ENCODE results near the gene XYLT1. TPM values are rescaled to one million over a fixed set of nuclear protein-coding genes. Genes with fewer than 3 reads are reported as not detected.

XYLT1 gene
- total and polyA plus RNA-seq, 9 of the 15 experiments (the other 6 are each of a cell fraction or from before 2014, with no cell fraction given), result 0.03 to 0.09 (median 0.08) TPM; not detected in 6

GRCh38 chr16:17432901-17433576, 37.7 kb downstream of the XYLT1 start (continued):
- TF ChIP-seq, protein P1, sequence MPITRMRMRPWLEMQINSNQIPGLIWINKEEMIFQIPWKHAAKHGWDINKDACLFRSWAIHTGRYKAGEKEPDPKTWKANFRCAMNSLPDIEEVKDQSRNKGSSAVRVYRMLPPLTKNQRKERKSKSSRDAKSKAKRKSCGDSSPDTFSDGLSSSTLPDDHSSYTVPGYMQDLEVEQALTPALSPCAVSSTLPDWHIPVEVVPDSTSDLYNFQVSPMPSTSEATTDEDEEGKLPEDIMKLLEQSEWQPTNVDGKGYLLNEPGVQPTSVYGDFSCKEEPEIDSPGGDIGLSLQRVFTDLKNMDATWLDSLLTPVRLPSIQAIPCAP (CRISPR knock-in tag; IDR thresholded peaks at IDR 0.05; ENCODE audit: borderline replicate concordance), result no peak
- no peak for TF ChIP-seq FIP1L1 (IDR thresholded peaks at IDR 0.05; ENCODE audit: low read depth, low read length, poor library complexity, severe bottlenecking)

DNA sequence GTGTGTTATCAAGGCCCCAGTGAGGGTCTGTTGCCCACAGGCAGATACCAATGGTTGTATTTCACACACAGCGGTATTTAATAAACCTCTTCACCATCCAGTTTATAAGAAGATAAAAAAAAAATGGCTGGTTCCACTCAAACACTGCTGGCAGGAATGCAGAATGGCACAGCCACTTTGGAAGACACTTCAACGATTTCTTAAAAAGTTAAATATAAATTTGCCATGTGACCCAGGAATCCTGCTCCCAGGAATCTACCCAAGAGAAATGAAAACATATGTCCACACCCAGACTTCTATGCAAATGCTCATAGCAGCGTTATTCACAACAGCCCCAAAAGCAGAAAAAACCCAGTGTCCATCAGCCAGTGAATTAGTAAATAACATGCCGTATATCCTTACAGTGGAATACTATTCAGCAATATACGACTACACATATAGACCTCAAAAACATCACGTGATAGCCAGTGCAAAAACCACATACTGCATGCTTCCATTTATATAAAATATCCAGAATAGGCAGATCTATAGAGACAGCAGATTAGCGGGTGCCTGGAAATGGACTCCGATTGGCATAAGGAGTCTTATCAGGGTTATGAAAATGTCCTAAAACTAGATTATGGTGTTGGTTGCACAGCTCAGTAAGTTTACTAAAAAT, 38.7 kb downstream of the XYLT1 start:
- H3K4me3 ChIP-seq, result no peak overlapping the region
- H3K27me3 ChIP-seq (ENCODE audit: control insufficient read depth in 2 of 2, insufficient read depth in 2 of 2, low read length in 2 of 2), result peaks cover 13 to 45% of the 10 kb centered on the region in 2 experiments; a peak in 4 of 5 replicates
- CTCF ChIA-PET (ENCODE audit: low intra/inter-chr PET ratio), result no interaction called here
- no peaks in the 10 kb centered on the region for H3K79me2 ChIP-seq (ENCODE audit: control insufficient read depth, insufficient read depth, low read length)
- no peak for TF ChIP-seq DDX20 (tag; IDR thresholded peaks at IDR 0.05; ENCODE audit: low read depth)
- TF ChIP-seq TCFL5 (CRISPR knock-in tag; conservative IDR thresholded peaks at IDR 0.05), result no peak
- TF ChIP-seq TFE3 (CRISPR knock-in tag; IDR thresholded peaks at IDR 0.05), result peak; percentile 80
- TF ChIP-seq RBM22 (IDR thresholded peaks at IDR 0.05; ENCODE audit: low read depth, low read length, poor library complexity, severe bottlenecking), result no peak
- no peak for TF ChIP-seq ZNF707 (CRISPR knock-in tag; conservative IDR thresholded peaks at IDR 0.05)
- TF ChIP-seq SIN3B (IDR thresholded peaks at IDR 0.05; ENCODE audit: low read depth), result no peak
- TF ChIP-seq CBX8 (IDR thresholded peaks at IDR 0.05; ENCODE audit: borderline replicate concordance, extremely low read depth, low read depth, low read length, poor library complexity, severe bottlenecking), result peak; percentile 51
- intact Hi-C loops (cut with micrococcal nuclease) (no loop called here), in situ Hi-C loops (cut with MboI) (no loop called here)
- POLR2A ChIA-PET, result no interaction called here
- no TSS peak for BruUV-seq (replicated peaks)
- no peak overlapping the region for H3K9ac ChIP-seq (ENCODE audit: insufficient read depth in 1 of 2, low read depth in 2 of 2, low read length in 2 of 2)
- H3K9me3 ChIP-seq (replicated peaks; ENCODE audit: control insufficient read depth, insufficient read depth, low read depth, low read length), result no peaks in the 10 kb centered on the region
- H3K9me1 ChIP-seq (ENCODE audit: control insufficient read depth, insufficient read depth, low read length), result no peaks in the 10 kb centered on the region
- WGBS (ENCODE audit: insufficient coverage, low coverage, missing lambda C conversion rate), result 1% methylated on average over 8 of the region's 8 CpGs
- no peak for DNase-seq (ENCODE audit: extremely low read depth in 1 of 4, low spot score in 3 of 4)
- H3K4me2 ChIP-seq (ENCODE audit: insufficient read depth, low read length), result no peak overlapping the region
- no peak for ATAC-seq
- H3K36me3 ChIP-seq (ENCODE audit: control insufficient read depth, insufficient read depth, low read length), result no peaks in the 10 kb centered on the region
- no peak overlapping the region for H2AFZ ChIP-seq (ENCODE audit: low read depth, low read length)
- no peak overlapping the region for H3K27ac ChIP-seq (ENCODE audit: extremely low read depth, low read depth, low read length)
- H3K4me1 ChIP-seq (replicated peaks in 1 of 2; ENCODE audit: control insufficient read depth in 2 of 2, insufficient read depth in 2 of 2, low read length in 2 of 2), result no peaks in the 10 kb centered on the region
- no peak for FAIRE-seq
- peaks cover 9% of the 10 kb centered on the region for H4K20me1 ChIP-seq (replicated peaks; ENCODE audit: control insufficient read depth, insufficient read depth, low read length)

Data from K562 (cell line).